ENCODE results near the gene MIPEP.
"Not testable (repeated sequence)": the region's sequence is repeated elsewhere in the genome, so short reads cannot be mapped to it uniquely, and the experiment has no call there.

The MIPEP gene

GRCh38 chr13:23754997-23755396 lies 134.2 kb downstream of the MIPEP start:
- DNase-seq = no peak
- TF ChIP-seq GATA1 (IDR thresholded peaks at IDR 0.05; ENCODE audit: low read depth, low read length) (no peak), POLR2A (IDR thresholded peaks at IDR 0.05; ENCODE audit: low read length) (no peak)

GRCh38 chr13:23754506-23754905 lies 134.7 kb downstream of the MIPEP start:
- TF ChIP-seq GATA1 (IDR thresholded peaks at IDR 0.05; ENCODE audit: low read depth, low read length) (no peak), POLR2A (IDR thresholded peaks at IDR 0.05; ENCODE audit: low read length) (no peak)
- DNase-seq = no peak

GRCh38 chr13:23753458-23753857 lies 135.7 kb downstream of the MIPEP start:
- TF ChIP-seq POLR2A (IDR thresholded peaks at IDR 0.05; ENCODE audit: low read length) (no peak), GATA1 (IDR thresholded peaks at IDR 0.05; ENCODE audit: low read depth, low read length) (no peak)
- no peak for DNase-seq

DNA sequence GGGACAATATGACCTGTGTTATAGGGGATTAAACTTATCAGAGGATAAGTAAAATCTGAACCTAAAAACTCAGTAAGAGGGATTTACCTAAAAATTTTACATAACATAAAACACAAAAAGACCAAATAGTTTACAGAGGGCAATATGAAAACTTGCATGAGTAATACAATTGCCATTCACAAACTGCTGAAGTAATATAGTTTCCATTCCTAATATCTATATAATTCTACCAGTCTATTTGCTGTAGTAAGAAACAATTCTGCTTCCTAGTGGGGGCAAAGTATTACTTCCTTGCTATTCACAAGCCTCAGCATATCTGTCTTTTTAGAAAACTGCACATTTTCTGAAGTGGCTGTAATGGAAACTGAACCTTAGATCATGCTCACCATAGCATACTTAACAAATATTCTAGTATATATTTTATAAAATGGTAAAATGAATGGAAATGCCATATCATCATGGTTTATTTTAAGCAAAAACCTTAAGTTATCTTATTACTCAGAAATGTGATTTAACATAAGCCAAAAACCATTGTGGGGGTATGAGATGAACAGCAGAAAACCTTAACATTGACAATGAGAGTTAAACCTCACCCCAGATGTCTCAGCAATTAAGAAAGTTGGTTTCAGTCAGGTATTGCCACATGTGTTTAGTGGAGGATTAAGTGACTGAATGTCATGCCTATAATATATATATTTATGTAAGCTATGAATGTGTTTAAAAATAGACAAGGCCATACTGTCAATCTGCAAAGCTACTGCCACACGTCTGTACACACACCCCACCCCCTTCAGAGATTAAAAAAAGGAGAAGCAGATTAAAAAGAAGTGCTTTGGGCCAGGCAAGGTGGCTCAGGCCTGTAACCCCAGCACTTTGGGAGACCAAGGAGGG lies 136.8 kb downstream of the MIPEP start:
- no peak for TF ChIP-seq GATA1 (IDR thresholded peaks at IDR 0.05; ENCODE audit: low read depth, low read length)
- no peak for TF ChIP-seq POLR2A (IDR thresholded peaks at IDR 0.05; ENCODE audit: low read length)
- no peak for DNase-seq

DNA sequence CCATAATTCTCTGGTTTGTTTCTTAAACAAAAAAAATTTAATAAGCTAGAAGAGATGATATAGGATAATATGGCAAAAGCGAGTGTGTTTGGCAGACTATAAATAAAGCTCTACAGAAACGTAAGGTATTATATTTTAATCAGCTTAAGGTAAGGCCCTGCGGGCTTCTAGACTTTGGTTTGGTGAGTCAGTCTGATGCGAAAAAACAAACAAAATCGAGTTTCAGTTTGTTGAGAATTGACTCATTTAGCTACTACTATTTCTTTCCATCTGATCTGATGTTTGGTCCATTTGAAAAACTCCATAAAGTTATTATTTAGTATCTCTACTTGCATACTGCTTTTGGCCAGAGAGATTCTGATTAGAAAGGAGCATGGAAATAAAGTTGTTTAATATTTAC lies 138.0 kb downstream of the MIPEP start:
- TF ChIP-seq GATA1 (IDR thresholded peaks at IDR 0.05; ENCODE audit: low read depth, low read length) (no peak), POLR2A (IDR thresholded peaks at IDR 0.05; ENCODE audit: low read length) (no peak)
- no peak for DNase-seq

GRCh38 chr13:23750383-23751121 lies 138.6 kb downstream of the MIPEP start:
- no peak for DNase-seq
- no peak for TF ChIP-seq GATA1 (IDR thresholded peaks at IDR 0.05; ENCODE audit: low read depth, low read length)

DNA sequence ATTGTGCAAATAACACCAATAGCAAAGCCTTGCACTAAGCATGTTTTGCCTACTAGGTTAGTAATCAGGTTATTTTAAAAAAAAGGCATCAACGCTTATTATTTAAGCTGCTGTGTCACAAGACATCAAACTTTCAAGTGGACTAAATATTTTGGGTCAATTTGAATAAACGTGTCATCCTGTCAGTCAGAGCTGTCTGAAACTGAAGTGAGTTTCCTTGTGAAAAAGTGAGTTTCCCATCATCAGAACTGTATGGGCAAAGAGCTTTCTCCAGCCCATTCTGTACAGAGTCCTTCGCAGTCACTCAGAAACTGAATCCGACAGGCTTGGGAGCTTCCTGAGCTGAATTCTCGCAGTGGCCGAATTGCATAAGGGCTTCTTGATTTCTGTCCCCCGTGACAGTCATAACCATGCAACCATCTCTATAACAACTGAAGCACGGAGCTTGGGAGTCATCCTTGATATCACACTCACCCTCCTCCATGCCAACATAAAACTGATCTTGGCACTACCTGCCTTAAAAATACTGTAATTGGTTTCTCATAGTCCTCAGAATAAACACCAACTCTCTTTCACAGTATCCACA lies 139.8 kb downstream of the MIPEP start:
- no peak for TF ChIP-seq POLR2A (IDR thresholded peaks at IDR 0.05; ENCODE audit: low read length)
- no peak for TF ChIP-seq GATA1 (IDR thresholded peaks at IDR 0.05; ENCODE audit: low read depth, low read length)
- DNase-seq = no peak

GRCh38 chr13:23748109-23748990 lies 140.8 kb downstream of the MIPEP start:
- TF ChIP-seq POLR2A (IDR thresholded peaks at IDR 0.05; ENCODE audit: low read length) (no peak), GATA1 (IDR thresholded peaks at IDR 0.05; ENCODE audit: low read depth, low read length) (no peak)

GRCh38 chr13:23746141-23746540 lies 143.1 kb downstream of the MIPEP start:
- not testable (repeated sequence) for DNase-seq

More at GRCh38 chr13:23748109-23748990, 140.8 kb downstream of the MIPEP start:
- DNase-seq = no peak

- no peak for TF ChIP-seq POLR2A (IDR thresholded peaks at IDR 0.05; ENCODE audit: low read length)
- no peak for TF ChIP-seq GATA1 (IDR thresholded peaks at IDR 0.05; ENCODE audit: low read depth, low read length)
- no peak for DNase-seq
Measured at GRCh38 chr13:23744315-23744714, 144.9 kb downstream of the MIPEP start.

DNA sequence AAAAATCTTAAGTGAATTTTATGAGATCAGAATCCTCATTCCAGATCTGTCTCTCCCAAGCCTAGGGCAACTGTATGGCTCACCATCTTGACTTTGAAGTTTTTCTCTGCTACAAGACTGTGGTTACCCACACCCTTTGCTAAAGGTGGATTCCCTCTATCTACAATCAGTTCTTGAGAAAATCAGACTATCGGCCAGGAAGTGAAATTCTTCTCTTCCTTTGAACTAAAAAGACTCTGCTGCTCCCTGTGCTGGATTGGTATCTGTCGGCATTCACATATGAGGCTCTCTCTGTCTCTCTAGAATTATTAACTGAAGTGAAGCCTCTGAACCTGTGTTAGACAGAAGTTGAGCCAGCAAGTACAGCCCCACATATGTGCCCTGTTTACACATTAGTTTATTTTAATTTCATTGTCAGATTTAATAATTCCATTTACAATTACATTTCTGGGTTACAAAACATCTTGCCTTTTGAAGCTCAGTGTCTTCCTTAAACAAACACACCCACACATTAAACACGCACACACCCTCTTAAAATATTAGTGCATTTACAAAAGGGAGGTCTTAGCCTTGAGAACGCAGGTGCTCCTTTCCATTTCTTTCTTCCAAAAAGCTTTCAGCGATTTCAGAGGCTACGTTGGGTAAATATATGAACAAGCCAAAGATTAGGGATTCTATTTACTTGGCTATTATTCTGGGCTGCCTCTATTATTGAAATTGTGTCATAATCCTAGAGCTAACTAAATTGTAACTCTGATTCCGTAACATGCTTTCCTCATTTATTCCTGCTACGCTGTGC lies 145.7 kb downstream of the MIPEP start:
- TF ChIP-seq GATA1 (IDR thresholded peaks at IDR 0.05; ENCODE audit: low read depth, low read length) (no peak), POLR2A (IDR thresholded peaks at IDR 0.05; ENCODE audit: low read length) (no peak)
- DNase-seq = no peak

DNA sequence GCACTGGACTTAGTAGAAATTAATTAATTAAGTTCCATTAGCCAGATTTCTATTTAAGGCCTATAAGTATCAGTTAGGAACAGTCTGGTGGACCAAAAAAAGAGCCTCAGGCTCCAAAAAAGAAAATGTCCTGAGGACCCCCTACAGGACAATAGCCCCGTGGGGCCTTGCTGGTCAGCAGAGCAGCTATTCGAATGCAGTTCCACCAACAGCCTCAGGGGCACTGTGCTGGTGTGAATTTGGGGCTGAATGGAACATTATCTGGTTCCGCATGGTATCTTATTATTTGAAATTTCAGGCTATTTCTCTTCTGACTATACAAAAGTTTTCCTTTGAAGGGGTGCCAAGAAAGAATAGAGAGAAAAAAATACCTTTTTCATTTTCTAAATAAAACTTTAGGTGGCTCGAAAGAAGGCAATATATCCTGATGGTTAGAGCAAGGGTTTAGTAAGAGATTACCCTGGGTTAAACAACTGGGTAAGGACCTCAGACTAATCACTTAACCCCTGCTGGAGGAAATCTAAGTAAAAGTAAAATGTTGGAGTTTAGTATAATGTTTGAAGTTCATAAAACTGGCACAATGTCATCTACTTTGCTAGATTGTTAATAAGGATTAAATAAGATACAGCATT lies 147.2 kb downstream of the MIPEP start:
- TF ChIP-seq POLR2A (IDR thresholded peaks at IDR 0.05; ENCODE audit: low read length) = no peak

More for the DNA sequence above, 147.2 kb downstream of the MIPEP start:
- DNase-seq = peak; percentile 29 to 50

Data from erythroblast (primary cell).